Keratinocyte (primary cell): ENCODE measurements around the gene TNRC6A. TPM values are rescaled to one million over a fixed set of nuclear protein-coding genes. Genes with fewer than 3 reads are reported as not detected.

Experiments
- DNase-seq: peaks from one replicate; pipeline ENCODE4 v3.0.0-alpha.2; 2011; ENCODE audit warnings: low read depth, missing footprints, low spot score
- FAIRE-seq: peaks from 2 replicates; lab custom pipeline; 2011; peaks lifted over from hg19 to GRCh38; lab: Jason Lieb, UNC
- H2AFZ ChIP-seq: 2 replicates; pipeline ENCODE4 v1.6.0; 2012; ENCODE audit warnings: low read length, control low read depth, inconsistent platforms; ENCODE audit not compliant: control insufficient read depth
- H3K27ac ChIP-seq: 2 replicates; pipeline ENCODE4 v1.5.1; 2011; ENCODE audit warnings: low read length; ENCODE audit not compliant: control insufficient read depth, insufficient read depth
- H3K27me3 ChIP-seq: 3 replicates; pipeline ENCODE4 v1.6.0; 2011; ENCODE audit warnings: low read length; ENCODE audit not compliant: control insufficient read depth, insufficient read depth; ENCODE audit errors: extremely low read depth
- H3K36me3 ChIP-seq, 2 experiments: 2 replicates in 1 of 2; 3 replicates in 1 of 2; pipeline ENCODE4 v1.5.1; 2011; ENCODE audit warnings: low read length in 2 of 2, mild to moderate bottlenecking in 1 of 2; ENCODE audit not compliant: control insufficient read depth in 2 of 2, insufficient read depth in 2 of 2; ENCODE audit errors: extremely low read depth in 1 of 2
- H3K4me1 ChIP-seq: 3 replicates; pipeline ENCODE4 v1.5.1; 2011; ENCODE audit warnings: low read length; ENCODE audit not compliant: control insufficient read depth, insufficient read depth; ENCODE audit errors: extremely low read depth
- H3K4me2 ChIP-seq: 3 replicates; pipeline ENCODE4 v1.6.0; 2011; ENCODE audit warnings: low read depth, low read length; ENCODE audit not compliant: control insufficient read depth, insufficient read depth; ENCODE audit errors: extremely low read depth
- H3K4me3 ChIP-seq, 3 experiments: fragments of 200-600 bp in 1 of 3; sonication (generic) in 1 of 3; 2 replicates in 2 of 3; 3 replicates in 1 of 3; pipeline ENCODE4 v1.5.1; 2011 to 2016; ENCODE audit warnings: low read length in 3 of 3, mild to moderate bottlenecking in 3 of 3, control low read depth in 2 of 3, inconsistent platforms in 1 of 3, low read depth in 1 of 3, mixed read lengths in 1 of 3, mixed run types in 1 of 3, moderate library complexity in 1 of 3; ENCODE audit not compliant: control insufficient read depth in 2 of 3, insufficient read depth in 2 of 3; ENCODE audit errors: extremely low read depth in 1 of 3
- H3K79me2 ChIP-seq: 2 replicates; pipeline ENCODE4 v1.6.0; 2012; ENCODE audit warnings: low read length; ENCODE audit not compliant: control insufficient read depth, insufficient read depth
- H3K9ac ChIP-seq: 3 replicates; pipeline ENCODE4 v1.6.0; 2011; ENCODE audit warnings: low read length; ENCODE audit not compliant: control insufficient read depth, insufficient read depth; ENCODE audit errors: extremely low read depth
- H3K9me1 ChIP-seq: 3 replicates; pipeline ENCODE4 v1.6.0; 2011; ENCODE audit warnings: low read length; ENCODE audit not compliant: control insufficient read depth, insufficient read depth; ENCODE audit errors: extremely low read depth
- H3K9me3 ChIP-seq: 2 replicates; pipeline ENCODE4 v1.5.1; 2012; ENCODE audit warnings: low read depth, low read length; ENCODE audit not compliant: control insufficient read depth
- H4K20me1 ChIP-seq: 3 replicates; pipeline ENCODE4 v1.6.0; 2011; ENCODE audit warnings: low read length; ENCODE audit not compliant: control insufficient read depth, insufficient read depth; ENCODE audit errors: extremely low read depth
- CTCF ChIP-seq, 3 experiments: IDR thresholded peaks in 1 of 3; conservative IDR thresholded peaks in 1 of 3; optimal IDR thresholded peaks in 1 of 3; 2 replicates in 2 of 3; 3 replicates in 1 of 3; pipeline versions ENCODE3 to v1.5.1; 2011; ENCODE audit warnings: low read length in 3 of 3, mild to moderate bottlenecking in 3 of 3, moderate library complexity in 2 of 3, control low read depth in 1 of 3, inconsistent platforms in 1 of 3; ENCODE audit not compliant: insufficient read depth in 2 of 3; ENCODE audit errors: extremely low read depth in 1 of 3
- EZH2 ChIP-seq: IDR thresholded peaks from one replicate; pipeline ENCODE4 v1.6.1; 2012; ENCODE audit warnings: inconsistent platforms, mild to moderate bottlenecking, low read length, moderate library complexity
- dilution Hi-C: fragments of 300-500 bp; cut with MboI; formaldehyde crosslinking; loops from one replicate; pipeline ENCODE4 v1.7.0; 2020; ENCODE audit warnings: low sequenced_read_pairs; ENCODE audit not compliant: extremely low pct_ligation_motif_present
- polyA plus RNA-seq, 5 experiments: library from polyadenylated mRNA; depleted of rRNA in 3 of 5; stranded (reverse) in 3 of 5; stranded (forward) in 1 of 5; unstranded in 1 of 5; fragments of >200 nt; gene quantifications; 1 replicate in 1 of 5; 2 replicates in 3 of 5; 3 replicates in 1 of 5; pipeline versions ENCODE4 v1.2.1 to v1.2.3, GENCODE V29; 2011 to 2012; ENCODE audit warnings: missing spikeins in 2 of 5, low read depth in 1 of 5, low replicate concordance in 1 of 5

The TNRC6A gene
- polyA plus RNA-seq, 1 donor (not counting 4 experiments of a cell fraction or from before 2014, with no cell fraction given): 23.3 TPM

GRCh38 chr16:24736758-24737157 is 7.3 kb downstream of the TNRC6A start:
- Histone ChIP-seq H3K9ac (no peak overlapping the region), H3K4me2 (peak overlapping the region; percentile 55), H3K9me3 (no peaks in the 10 kb centered on the region), H4K20me1 (peaks cover 3% of the 10 kb centered on the region), H3K27me3 (no peaks in the 10 kb centered on the region), H3K36me3 (peaks cover 3 to 17% of the 10 kb centered on the region in 2 experiments), H2AFZ (no peak overlapping the region), H3K4me1 (peaks cover 21% of the 10 kb centered on the region), H3K79me2 (peaks cover 93% of the 10 kb centered on the region), H3K9me1 (no peaks in the 10 kb centered on the region), H3K4me3 (no peak overlapping the region), H3K27ac (peak overlapping the region; percentile 27)
- FAIRE-seq: no peak
- no peak for DNase-seq
- dilution Hi-C loops: no loop called here
- TF ChIP-seq EZH2 (no peak), CTCF (optimal IDR thresholded peaks at IDR 0.05 in 1 of 3, IDR thresholded peaks at IDR 0.05 in 1 of 3, conservative IDR thresholded peaks at IDR 0.05 in 1 of 3; ENCODE audit: extremely low read depth in 1 of 3, insufficient read depth in 2 of 3, low read length in 3 of 3) (no peak)

- no peak overlapping the region for H3K9ac ChIP-seq
Measured at GRCh38 chr16:24737391-24737871, 8.0 kb downstream of the TNRC6A start.

More at GRCh38 chr16:24737391-24737871, 8.0 kb downstream of the TNRC6A start:
- Histone ChIP-seq H3K4me1 (peaks cover 16% of the 10 kb centered on the region), H3K4me2 (peak overlapping the region; percentile 55), H3K36me3 (peaks cover 3 to 11% of the 10 kb centered on the region in 2 experiments), H2AFZ (no peak overlapping the region), H3K9me3 (no peaks in the 10 kb centered on the region), H3K79me2 (peaks cover 93% of the 10 kb centered on the region), H3K27me3 (no peaks in the 10 kb centered on the region), H3K9me1 (no peaks in the 10 kb centered on the region), H3K27ac (peak overlapping the region; percentile 35), H3K4me3 (peak overlapping the region in 1 of 3 experiments; percentile 16), H4K20me1 (peaks cover 3% of the 10 kb centered on the region)
- FAIRE-seq (peak; percentile 43), DNase-seq (no peak)
- no peak for TF ChIP-seq CTCF (optimal IDR thresholded peaks at IDR 0.05 in 1 of 3, IDR thresholded peaks at IDR 0.05 in 1 of 3, conservative IDR thresholded peaks at IDR 0.05 in 1 of 3; ENCODE audit: extremely low read depth in 1 of 3, insufficient read depth in 2 of 3, low read length in 3 of 3)
- no peak for TF ChIP-seq EZH2
- dilution Hi-C loops: no loop called here
